OCI-LY7 (cell line): ENCODE data around the gene ZNF385D.

ENCODE experiments used
- CTCF ChIP-seq: fragments of 200-600 bp; sonication (generic); conservative IDR thresholded peaks from 2 replicates; pipeline ENCODE4 v1.5.1; 2014; ENCODE audit warnings: mild to moderate bottlenecking, antibody characterized with exemption, low read length, moderate library complexity, mixed read lengths
- EZH2phosphoT487 ChIP-seq: fragments of 200-600 bp; sonication (generic); IDR thresholded peaks from 2 replicates; pipeline ENCODE4 v1.6.1; 2018; ENCODE audit warnings: low read depth, borderline replicate concordance, mild to moderate bottlenecking, mixed run types, antibody characterized with exemption, low read length, moderate library complexity, mixed read lengths

- no peak for TF ChIP-seq CTCF
- no peak for TF ChIP-seq EZH2phosphoT487
Measured at GRCh38 chr3:21670386-21670785, 80.6 kb downstream of the ZNF385D start.
